GM12891 (cell line): ENCODE measurements around the gene IP6K2.

Experiments
- DNase-seq: peaks from one replicate; pipeline ENCODE4 v3.0.0; 2011; ENCODE audit warnings: low spot score; ENCODE audit not compliant: insufficient read length
- FAIRE-seq: peaks from 2 replicates; lab custom pipeline; 2011; peaks lifted over from hg19 to GRCh38; lab: Jason Lieb, UNC
- PAX5 ChIP-seq: IDR thresholded peaks from 2 replicates; pipeline ENCODE4 v1.6.1; 2011; ENCODE audit warnings: low read length, moderate library complexity, mild to moderate bottlenecking; ENCODE audit not compliant: insufficient read depth, severe bottlenecking
- POLR2A ChIP-seq: IDR thresholded peaks from 2 replicates; pipeline ENCODE4 v1.6.1; 2011; ENCODE audit warnings: low read depth, low read length, control low read depth
- POLR2AphosphoS5 ChIP-seq: IDR thresholded peaks from 2 replicates; pipeline ENCODE4 v1.6.1; 2011; ENCODE audit warnings: low read depth, low read length, control low read depth
- POU2F2 ChIP-seq: IDR thresholded peaks from 2 replicates; pipeline ENCODE4 v1.6.1; 2011; ENCODE audit warnings: low read depth, mild to moderate bottlenecking, control low read depth, low read length, moderate library complexity
- SPI1 ChIP-seq: IDR thresholded peaks from 2 replicates; pipeline ENCODE4 v1.6.1; 2011; ENCODE audit warnings: low read depth, low read length, control low read depth
- TAF1 ChIP-seq: IDR thresholded peaks from 2 replicates; pipeline ENCODE4 v1.6.1; 2011; ENCODE audit warnings: low read depth, low read length, control low read depth

Gene IP6K2

DNA sequence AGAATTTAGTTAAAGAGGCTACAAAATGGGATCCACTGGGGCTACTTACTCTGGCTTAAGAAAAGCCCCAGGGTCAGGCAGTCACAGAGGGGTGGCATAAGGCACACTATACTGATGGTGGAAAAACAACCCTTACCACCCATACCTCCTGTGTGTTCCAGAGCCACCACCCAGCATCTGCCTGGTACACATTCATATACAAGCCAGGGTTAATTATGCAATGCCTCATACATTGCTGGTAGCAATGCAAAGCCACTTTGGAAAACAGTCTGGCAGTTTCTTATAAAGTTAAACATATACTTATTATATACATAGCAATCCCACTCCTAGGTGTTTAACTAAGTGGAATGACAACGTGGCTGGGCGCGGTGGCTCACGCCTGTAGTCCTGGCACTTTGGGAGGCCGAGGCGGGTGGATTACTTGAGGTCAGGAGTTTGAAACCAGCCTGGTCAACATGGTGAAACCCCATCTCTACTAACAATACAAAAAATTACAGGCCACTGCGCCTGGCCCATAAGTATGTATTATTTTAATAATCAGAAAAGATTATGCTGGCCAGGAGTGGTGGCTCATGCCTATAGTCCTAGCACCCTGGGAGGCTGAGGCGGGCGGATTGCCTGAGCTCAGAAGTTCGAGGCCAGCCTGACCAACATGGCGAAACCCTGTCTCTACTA lies 16.2 kb downstream of the IP6K2 start:
- no peak for FAIRE-seq
- no peak for TF ChIP-seq POLR2AphosphoS5
- no peak for TF ChIP-seq POU2F2
- no peak for TF ChIP-seq PAX5
- TF ChIP-seq POLR2A = no peak
- no peak for TF ChIP-seq SPI1
- no peak for TF ChIP-seq TAF1

GRCh38 chr3:48698891-48699290 lies 18.1 kb downstream of the IP6K2 start:
- no peak for FAIRE-seq
- DNase-seq = no peak
- TF ChIP-seq POLR2AphosphoS5 (no peak), TAF1 (no peak), PAX5 (no peak), POLR2A (no peak), SPI1 (no peak), POU2F2 (no peak)

More for the DNA sequence above, 16.2 kb downstream of the IP6K2 start:
- no peak for DNase-seq

- FAIRE-seq (no peak), DNase-seq (no peak)
- no peak for TF ChIP-seq SPI1
These were observed 19.1 kb downstream of the IP6K2 start for GRCh38 chr3:48697952-48698351.

- no peak for FAIRE-seq
These were observed 20.4 kb downstream of the IP6K2 start for GRCh38 chr3:48696601-48697000.

GRCh38 chr3:48696156-48696555 lies 20.9 kb downstream of the IP6K2 start:
- TF ChIP-seq PAX5 (no peak), TAF1 (no peak), POLR2A (no peak), POLR2AphosphoS5 (no peak), POU2F2 (no peak), SPI1 (no peak)
- FAIRE-seq = no peak

More at GRCh38 chr3:48696601-48697000, 20.4 kb downstream of the IP6K2 start:
- DNase-seq = no peak
- no peak for TF ChIP-seq POLR2A
- TF ChIP-seq POLR2AphosphoS5 = no peak
- no peak for TF ChIP-seq PAX5
- TF ChIP-seq TAF1 = no peak
- no peak for TF ChIP-seq SPI1
- no peak for TF ChIP-seq POU2F2

GRCh38 chr3:48695393-48695753 lies 21.6 kb downstream of the IP6K2 start:
- no peak for FAIRE-seq
- TF ChIP-seq POU2F2 = no peak
- no peak for TF ChIP-seq PAX5
- no peak for TF ChIP-seq SPI1
- no peak for TF ChIP-seq POLR2AphosphoS5
- no peak for TF ChIP-seq POLR2A
- TF ChIP-seq TAF1 = no peak
- no peak for DNase-seq

More at GRCh38 chr3:48696156-48696555, 20.9 kb downstream of the IP6K2 start:
- no peak for DNase-seq

DNA sequence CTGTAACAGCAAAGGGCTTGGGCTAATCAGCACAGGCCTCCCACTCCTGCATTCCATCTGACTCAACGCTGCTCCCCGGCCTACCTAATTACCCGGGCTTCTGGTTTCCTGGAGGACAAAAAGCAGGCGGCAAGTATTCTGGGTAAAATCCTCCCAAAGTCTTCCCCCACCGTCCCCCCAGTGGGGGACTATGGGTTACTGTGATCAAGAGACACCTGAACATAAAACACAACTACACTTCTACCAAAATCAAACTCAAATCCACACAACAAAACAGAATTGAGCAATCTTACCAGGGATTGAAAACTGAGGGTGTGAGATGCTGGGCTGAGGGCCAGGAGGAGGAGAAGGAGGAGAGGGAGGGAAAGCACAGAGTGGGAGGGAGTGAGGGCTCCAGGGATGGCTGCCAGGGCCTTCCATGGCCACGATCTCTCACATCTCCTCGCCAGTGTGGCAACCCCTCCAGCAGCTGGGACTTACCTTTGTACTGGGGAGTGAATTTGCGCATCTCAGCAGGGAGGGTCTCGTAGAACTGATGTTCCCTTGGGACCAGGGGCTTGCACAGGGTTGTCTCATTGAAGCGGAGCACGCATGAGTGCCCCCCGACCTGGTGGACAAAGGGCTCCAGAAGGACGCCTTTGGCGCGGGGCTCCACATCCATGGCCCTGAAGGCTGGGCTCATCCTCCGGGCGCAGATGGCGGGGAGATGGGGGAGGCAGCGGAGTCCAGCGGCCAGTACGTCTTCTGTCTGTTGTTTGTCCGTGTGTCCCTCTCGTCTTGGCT lies 22.2 kb downstream of the IP6K2 start:
- FAIRE-seq = no peak
- no peak for TF ChIP-seq POLR2A
- TF ChIP-seq POU2F2 = no peak
- no peak for TF ChIP-seq SPI1
- TF ChIP-seq TAF1 = no peak
- TF ChIP-seq POLR2AphosphoS5 = no peak
- no peak for DNase-seq

GRCh38 chr3:48693826-48694225 lies 23.2 kb downstream of the IP6K2 start:
- no peak for DNase-seq
- no peak for TF ChIP-seq SPI1
- TF ChIP-seq POLR2AphosphoS5 = no peak
- no peak for TF ChIP-seq POU2F2
- TF ChIP-seq PAX5 = no peak
- TF ChIP-seq TAF1 = no peak
- TF ChIP-seq POLR2A = no peak
- FAIRE-seq = no peak

DNA sequence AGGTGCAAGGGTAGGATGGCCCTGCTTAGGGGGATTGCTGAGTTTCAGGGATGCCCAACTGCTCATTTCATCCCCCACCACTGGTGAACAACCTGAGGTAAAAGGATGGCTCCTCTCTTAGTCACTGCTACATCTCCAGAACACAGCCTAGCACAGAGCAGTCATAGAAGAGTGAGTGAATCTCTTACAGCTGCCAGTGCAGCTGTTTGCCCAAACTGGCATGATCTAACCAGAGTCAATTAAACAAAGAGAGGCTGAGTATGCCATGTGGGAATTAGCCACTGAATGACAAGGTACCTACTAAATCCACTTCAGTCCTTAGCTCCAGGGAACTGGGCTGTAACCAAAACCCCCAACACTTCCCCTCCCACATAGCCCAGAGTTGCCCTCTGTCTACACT lies 24.5 kb downstream of the IP6K2 start:
- no peak for DNase-seq
- no peak for TF ChIP-seq TAF1
- TF ChIP-seq SPI1 = no peak
- TF ChIP-seq PAX5 = no peak
- no peak for TF ChIP-seq POLR2AphosphoS5
- no peak for TF ChIP-seq POU2F2
- TF ChIP-seq POLR2A = no peak
- no peak for FAIRE-seq
